ENCODE measurements around the gene PLA2G4A.

DNA sequence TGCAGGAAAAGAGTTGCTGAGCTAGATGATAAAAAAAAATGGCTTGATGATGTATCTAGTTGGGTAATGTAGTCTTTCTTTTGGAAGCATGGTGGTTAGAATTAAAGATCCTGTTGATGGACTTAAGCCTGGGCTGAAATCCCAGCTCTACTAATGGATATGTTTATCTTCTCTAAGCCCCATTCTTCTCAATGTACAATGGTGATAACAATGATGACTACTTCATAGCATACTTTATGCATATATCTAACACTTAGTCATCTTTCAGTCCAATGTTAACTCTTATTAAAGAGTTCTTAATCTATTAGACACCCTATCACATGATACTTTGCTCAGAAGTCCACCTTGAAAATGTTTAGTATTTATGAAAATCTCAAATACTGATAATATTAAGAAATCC, 189.5 kb downstream of the PLA2G4A start:
- no peak for TF ChIP-seq CTCF (IDR thresholded peaks at IDR 0.05 in 2 of 3, conservative IDR thresholded peaks at IDR 0.05 in 1 of 3; ENCODE audit: borderline replicate concordance in 1 of 3, insufficient read depth in 1 of 3, low read depth in 2 of 3, low read length in 2 of 3)
- TF ChIP-seq POLR2A (IDR thresholded peaks at IDR 0.05; ENCODE audit: borderline replicate concordance, extremely low read depth, insufficient read depth, insufficient read length) = no peak
- no peak for TF ChIP-seq TCF7L2 (IDR thresholded peaks at IDR 0.05; ENCODE audit: borderline replicate concordance, extremely low read depth, insufficient read depth, insufficient read length)
- TF ChIP-seq CEBPB (IDR thresholded peaks at IDR 0.05; ENCODE audit: low read depth) = no peak
- TF ChIP-seq RAD21 (IDR thresholded peaks at IDR 0.05; ENCODE audit: low read depth) = no peak
- no peak for TF ChIP-seq JUND (IDR thresholded peaks at IDR 0.05)
- no peak for TF ChIP-seq REST (IDR thresholded peaks at IDR 0.05; ENCODE audit: low read depth)
- no peak for TF ChIP-seq EZH2 (IDR thresholded peaks at IDR 0.05)
- TF ChIP-seq YY1 (IDR thresholded peaks at IDR 0.05; ENCODE audit: extremely low read depth, insufficient replicate concordance, low read depth, low read length) = no peak
- TF ChIP-seq MAX (IDR thresholded peaks at IDR 0.05) = no peak
- TF ChIP-seq ZNF274 (IDR thresholded peaks at IDR 0.05; ENCODE audit: low read depth, low read length) = no peak
- TF ChIP-seq SIN3A (IDR thresholded peaks at IDR 0.05; ENCODE audit: low read depth) = no peak
- TF ChIP-seq ELF1 (IDR thresholded peaks at IDR 0.05; ENCODE audit: borderline replicate concordance, low read depth) = no peak
